Cerebellar nuclear complex (tissue), 1 donor: ENCODE results near the gene ZNF558.
A peak's percentile ranks its signal among the peaks of the same experiment; 100 is the strongest.

ENCODE experiments used
- DNase-seq, 2 experiments: peaks; one replicate each; lab custom pipeline; 2025; lab: John Stamatoyannopoulos, UW

ZNF558 gene

DNA sequence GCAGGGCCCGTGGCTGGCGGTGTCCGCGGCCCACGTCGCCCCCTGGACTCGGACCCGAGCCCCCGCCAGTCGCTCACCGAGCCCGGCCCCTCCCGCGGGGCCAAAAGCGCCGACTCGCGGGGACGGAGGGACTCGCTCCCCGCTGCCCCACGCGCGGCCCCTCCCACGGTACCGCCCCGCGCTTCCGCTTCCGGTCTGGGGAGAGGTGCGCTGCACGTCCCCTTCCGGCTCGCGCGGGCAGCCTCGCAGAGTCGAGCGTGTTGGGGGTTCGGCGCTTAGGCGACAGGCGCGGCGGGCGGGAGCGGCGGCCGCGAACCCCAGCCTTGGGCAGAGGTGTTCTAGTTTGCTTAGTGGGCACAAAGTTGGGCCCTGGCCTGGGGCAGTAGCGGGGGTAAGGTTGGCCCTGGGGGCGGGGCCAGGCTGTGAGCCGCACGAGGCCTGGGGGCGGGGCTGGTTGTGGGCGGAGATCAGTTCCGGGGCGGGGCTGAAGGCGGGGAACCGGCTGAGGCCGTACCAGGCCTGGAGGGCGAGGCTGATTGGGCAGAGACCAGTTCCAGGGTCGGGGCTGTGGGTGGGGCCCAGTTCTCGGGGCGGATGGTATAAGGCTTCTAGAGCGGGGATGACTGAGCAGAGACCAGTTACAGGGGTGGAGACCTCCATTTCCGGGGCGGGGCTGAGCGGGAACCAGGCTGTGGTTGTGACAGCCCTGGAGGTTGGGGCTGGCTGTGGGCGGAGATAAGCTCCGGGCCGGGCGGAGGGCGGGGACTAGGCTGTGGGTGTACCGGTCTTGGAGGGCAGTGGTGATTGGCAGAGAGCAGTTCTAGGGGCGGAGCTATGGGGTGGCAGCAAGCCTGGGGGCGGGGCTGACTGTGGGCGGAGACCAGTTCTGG lies at the start of gene ZNF558, which contains the start of gene MBD3L1:
Gene ZNF558, minus strand, starts transcription at position 173 of the 890 bp plus-strand sequence. CDS start 9,645 bp downstream, outside the sequence.
Gene MBD3L1, plus strand, starts transcription at position 246 of the 890 bp plus-strand sequence. CDS start 10,302 bp downstream, outside the sequence.
- DNase-seq, result peak; percentile 87 to 90

DNA sequence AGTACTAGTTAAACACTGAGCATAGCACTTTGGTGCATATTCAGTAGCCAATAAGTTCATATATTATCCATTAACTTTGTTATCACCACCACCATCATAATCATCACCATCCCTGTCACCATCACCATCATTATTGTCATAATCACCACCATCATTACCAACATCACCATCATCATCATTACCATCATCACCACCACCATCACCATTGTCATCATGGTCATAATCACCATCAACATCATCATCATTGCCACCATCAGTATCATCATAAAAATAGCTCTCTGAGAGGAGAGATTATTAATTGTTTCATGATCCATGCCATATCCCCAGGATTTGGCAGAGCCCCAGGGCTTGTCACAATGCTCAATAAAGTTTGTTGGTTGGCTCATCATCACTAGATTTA lies 49.4 kb upstream of the ZNF558 start:
- no peak for DNase-seq

DNA sequence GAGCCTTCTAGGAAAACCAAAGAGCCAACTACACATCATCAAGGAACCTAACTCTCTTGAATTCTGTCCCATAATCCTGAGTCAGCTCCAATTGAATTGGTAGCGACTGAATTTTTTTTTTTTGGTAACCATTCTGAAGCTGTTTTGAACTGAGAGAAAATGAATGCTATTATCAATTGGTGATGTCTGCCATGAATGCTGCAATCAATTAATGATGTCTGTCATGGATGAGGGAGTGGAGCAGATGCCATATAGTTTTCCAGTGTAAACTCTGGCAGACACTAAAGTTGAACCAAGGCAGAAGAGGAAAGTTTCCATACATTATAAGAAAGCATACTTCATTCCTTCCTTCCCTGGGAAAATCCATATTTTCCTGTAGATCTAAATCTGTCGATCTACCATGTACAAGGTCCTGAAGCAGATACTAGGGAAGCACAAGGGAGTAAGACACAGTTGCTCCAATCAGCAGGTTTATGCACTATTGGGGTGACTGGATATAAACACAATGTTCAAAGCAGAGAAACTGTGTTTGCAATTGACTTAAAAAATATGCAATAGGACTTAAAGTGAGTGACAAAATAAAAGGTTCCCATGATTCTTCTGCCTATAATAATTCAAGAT lies 48.9 kb upstream of the ZNF558 start:
- no peak for DNase-seq

DNA sequence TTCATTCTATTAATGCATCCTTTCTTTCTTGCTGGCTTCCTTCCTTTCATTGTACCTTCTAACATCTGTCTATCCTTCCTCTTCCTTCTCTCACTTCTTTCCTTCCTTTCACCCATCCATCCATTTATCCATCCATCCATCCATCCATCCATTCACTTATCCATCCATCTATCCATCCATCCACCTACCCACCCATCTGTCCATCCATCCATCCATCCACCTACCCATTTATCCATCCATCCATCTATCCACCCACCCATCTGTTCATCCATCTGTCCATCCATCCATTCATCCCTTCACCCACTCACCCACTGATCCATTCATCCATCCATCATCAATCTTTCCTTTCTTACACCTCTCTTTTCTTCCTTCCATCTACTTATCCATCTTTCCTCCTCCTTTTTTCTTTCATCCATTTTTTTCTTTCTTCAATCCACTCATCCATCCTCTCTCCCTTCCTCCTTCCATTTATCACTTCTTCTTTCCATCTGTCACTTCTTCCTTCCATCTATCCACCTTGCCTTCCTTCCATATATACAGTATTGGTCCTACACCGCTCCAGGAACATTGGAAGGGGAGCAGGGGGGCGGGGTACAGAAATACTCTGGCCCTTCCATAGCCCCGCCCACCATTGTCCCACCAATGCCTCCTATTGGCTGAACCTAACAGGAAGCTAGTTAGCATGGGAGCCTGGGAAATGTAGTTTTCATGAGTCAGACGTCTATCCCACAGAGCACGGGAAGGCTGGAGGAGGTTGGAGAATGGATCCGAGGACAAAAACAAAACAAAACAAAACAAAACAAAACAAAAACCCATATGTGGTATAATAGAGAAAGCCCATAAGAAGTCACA lies 46.0 kb upstream of the ZNF558 start:
- DNase-seq, result no peak

DNA sequence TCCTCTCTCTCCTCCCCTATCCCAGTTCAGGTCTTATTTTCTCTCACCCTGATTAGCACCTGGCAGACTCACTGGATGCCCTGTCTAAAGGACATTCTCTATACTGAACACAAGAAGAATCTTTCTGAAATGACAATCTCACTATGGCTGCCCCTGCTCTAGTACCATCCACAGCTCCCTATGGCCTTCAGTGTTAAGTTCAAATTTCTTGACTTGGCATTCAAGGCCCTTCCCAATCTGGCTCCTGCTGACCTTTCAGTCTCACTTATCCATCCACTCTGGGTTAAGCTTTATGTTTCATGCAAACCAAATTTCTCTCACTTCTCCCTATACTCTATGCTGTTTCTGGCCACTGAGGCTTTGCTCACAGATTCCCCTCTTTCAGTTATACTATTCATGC lies 34.2 kb upstream of the ZNF558 start:
- no peak for DNase-seq

DNA sequence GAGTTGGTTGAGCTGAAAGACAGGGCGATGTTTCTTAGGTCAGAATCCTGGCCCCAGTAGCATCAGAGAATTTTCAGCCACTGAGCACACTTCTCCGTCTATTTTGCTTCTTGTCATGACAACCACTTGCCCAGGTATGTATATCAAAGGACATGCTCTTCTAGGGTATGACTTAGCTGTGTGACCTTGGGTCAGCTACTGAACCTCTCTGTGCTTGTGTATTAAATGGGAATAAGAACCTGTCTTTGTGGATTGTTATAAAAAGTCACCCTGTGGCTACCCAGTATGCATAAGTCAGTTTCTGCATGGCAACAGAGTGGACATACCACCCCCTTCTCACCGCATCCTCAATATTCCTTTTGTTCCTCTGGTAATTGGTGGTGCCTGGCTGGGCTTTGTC lies 26.2 kb upstream of the ZNF558 start:
- DNase-seq, result no peak

DNA sequence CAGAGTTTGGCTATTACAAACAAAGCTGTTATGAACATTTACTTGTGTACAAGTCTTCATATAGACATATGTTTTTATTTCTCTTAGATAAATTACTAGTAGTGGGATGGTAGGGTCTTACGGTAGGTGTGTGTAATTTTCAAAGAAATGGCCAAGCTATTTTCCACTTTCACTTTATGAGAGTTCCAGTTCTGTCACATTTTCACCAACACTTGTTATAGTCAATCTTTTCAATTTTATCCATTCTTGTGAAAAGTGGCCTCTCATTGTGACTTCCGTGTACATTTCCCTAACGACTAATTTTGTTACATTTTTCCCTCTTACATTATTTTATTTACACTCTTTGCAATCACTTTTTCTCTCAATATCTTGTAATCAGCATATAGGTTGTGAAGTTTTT lies 18.4 kb upstream of the ZNF558 start:
- no peak for DNase-seq

DNA sequence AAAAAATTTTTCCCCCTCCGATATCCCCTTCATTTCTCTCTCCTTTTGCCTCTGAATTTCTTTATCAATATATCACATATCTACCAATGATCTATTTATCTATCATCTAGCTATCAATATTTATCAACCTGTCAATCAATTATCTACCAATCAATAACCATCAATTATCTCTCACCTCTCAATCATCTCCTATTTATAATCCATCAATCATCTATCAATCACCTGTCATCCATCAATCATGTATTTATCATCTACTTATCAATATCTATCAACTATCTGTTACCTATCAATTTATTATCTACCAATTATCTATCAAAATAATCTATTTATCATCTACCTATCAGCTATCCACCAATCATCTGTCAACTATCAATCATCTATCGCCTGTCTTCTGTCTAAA lies 17.1 kb upstream of the ZNF558 start:
- DNase-seq, result no peak

DNA sequence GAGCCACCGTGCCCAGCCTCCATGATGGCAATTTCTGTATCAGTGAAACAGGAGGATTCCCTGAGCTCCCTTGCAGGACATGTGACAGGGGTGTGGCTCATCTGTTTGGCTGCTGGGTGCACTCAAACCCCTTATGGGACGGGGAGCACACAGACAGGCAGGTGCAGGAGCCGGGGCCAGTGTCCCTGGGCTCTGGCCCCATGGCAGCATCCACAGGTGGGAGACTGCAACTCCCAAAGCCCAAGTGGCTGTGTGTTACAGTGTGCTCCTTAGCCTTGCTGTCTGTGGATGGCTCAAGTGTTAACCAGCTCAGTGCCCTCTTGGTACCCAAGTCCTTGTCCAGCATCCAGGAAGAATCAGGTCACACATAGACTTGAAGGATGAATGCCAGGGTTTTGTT lies 14.7 kb upstream of the ZNF558 start:
- DNase-seq, result no peak

DNA sequence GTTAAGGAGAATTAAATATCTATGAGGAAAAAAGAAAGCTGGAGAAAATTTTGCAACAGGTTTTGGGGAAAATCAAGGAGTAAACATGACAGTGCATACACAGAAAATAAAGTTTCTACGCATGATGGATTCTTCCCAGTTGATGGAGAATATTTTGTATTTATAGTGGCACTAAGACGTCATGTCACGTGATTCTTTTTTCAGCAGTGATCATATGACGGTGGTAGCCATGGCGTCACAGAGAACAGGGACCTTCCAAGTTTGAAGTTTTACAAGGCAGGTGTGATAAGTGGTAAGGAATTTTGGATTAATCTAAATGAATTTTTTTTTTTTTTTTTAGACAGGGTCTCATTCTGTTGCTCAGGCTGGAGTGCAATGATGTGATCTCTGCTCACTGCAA lies 8.6 kb upstream of the ZNF558 start:
- DNase-seq, result no peak

DNA sequence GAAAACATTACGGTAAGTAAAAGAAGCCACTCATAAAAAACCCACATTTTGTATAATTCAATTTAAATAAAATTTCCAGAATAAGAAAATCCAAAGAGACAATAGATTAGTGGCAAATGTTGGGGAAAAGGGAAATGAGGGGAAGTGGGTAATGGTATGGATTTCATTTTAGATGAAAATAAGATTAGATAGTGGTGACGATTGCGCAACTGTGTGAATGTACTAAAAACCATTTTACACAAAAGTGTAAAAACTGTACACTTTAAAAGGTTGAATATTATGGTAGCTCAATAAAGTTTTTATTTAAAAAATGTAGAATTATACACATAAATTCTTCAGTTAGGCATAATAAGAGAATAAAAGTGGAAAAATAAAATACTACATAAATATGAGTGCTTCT lies 3.8 kb upstream of the ZNF558 start:
- no peak for DNase-seq

DNA sequence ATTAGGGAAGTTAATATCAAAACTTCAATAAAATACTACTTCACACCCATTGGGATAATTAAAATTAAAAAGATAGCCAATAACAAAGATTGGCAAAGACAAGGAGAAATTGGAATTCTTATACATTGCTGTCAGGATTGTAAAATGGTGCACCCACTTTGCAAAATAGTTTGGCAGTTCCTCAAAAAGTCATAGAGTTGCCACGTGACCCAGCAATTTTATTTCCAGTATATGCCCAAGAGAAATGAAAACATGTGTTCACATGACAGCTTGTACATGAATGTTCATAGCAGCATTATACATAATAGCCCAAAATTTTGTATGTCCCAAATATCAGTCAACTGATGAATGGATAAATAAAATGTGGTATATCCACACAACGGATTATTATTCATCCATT lies 3.3 kb upstream of the ZNF558 start:
- no peak for DNase-seq

DNA sequence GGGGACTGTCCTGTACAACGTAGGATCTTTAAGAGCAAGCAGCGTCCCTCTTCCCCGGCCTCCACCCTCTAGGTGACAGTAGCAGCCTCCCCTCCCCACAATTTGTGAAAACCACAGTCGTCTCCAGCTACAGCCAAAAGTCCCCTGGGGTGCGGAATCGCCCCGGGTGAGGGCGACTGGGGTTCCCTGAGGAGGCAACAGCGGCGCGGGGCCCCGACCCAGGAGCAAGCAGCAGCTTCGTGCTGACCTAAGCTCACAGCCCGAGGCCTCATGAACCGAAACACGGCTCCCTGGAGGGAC lies 322 bp downstream of the ZNF558 start:
- DNase-seq, result no peak

DNA sequence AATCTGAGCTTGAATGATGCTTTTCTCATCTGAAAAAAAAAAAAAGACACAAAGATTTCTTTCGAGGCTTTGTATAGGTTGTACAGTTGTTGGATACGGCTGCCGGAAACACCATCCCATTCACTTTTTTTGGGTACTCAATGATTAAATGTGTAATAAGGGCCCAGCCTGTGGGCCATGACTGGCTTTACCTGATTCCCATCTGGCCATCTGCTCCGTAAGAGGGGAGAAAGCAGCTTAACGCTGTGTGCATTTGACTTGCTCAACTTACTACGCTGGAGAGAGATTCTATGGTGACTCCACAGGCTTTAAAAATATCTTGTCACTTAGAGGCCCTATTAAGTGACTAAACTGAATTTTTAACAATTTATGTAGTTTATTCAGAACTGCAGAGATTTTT lies 731 bp downstream of the ZNF558 start:
- no peak for DNase-seq

DNA sequence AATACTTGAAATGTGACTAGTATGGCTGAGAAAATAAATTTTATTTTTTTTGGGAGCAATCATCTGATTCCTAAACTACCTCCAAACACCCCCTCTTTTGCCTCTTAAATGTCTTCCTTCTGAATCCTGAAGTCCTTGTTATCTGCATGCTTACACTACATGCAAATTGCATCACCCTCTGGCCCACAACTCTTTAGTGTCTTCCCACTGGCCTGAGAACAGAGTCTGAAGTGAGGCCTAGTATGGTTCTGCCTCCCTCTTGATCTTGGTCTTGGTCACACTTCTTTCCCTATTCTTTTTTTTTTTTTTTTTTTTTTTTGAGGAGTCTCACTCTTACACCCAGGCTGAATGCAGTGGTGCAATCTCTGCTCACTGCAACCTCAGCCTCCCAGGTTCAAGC lies 4.8 kb downstream of the ZNF558 start:
- no peak for DNase-seq

DNA sequence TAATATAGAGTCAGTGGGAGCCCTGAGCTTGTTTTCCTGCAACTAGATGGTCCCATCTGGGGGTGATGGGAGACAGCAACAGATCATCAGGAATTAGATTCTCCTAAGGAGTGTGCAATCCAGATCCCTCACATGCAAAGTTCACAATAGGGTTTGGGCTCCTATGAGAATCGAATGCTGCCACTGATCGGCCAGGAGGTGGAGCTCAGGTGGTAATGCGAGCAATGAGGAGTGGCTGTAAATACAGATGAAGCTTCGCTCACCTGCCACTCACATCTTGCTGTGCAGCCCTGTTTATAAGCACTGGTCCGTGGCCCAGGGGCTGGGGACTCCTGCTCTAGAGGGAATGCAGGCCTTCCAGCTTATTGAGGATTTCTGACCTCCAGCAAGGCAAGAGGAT lies 5.7 kb downstream of the ZNF558 start:
- DNase-seq, result no peak

DNA sequence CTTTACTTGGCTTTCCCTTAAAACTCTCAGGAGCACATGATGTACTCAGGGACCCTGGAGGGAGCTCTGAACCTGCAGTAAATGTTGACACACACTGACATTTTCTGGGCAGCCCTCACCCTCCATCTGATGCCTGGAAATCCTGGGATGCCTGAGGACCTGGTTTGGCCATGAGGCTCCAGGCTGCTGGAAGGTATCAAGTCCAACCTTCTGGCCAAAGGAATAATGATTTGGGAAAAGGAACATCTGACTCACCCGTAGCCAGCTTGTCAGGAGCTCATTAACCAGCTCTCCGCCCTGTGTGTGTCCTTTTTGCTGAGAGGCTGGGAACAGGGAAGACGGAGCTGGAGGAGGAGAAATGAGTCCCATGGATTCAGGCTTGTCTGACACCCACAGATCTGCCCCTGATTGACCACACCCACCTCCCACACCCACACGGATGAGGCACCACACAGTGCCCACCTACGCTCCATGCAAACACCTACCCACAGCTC lies 10.3 kb downstream of the ZNF558 start:
- DNase-seq, result no peak

DNA sequence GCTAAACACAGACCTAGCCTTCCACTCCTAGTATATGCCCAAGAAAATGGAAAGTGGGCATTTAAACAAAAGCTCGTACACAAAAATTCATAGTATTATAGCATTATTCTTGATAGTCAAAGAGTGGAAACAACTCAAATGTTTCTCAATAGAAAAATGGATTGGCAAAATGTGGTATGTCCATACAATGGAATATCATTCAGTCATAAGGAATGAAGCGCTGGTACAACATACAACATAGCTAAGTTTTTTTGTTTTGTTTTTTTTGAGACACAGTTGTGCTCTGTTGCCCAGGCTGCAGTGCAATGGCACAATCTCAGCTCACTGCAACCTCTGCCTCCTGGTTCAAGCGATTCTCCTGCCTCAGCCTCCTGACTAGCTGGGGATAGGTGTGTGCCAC lies 11.9 kb downstream of the ZNF558 start:
- DNase-seq, result no peak

DNA sequence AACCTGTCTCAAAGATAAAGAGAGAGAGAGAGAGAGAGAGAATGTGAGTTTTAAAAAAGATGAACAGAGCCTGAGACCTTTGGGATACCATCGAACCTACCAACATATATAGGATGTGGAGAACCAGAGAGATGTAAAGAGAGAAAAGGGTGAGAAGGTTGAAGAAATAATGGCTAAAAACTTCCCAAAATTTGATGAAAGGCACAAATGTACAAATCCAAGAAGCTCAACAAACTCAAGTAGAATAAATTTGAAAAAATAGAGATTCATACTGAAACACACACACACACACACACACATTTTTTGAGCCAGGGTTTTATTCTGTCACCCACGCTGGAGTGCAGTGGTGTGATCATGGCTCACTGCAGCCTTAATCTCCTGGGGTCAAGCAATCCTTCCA lies 16.3 kb downstream of the ZNF558 start:
- no peak for DNase-seq

DNA sequence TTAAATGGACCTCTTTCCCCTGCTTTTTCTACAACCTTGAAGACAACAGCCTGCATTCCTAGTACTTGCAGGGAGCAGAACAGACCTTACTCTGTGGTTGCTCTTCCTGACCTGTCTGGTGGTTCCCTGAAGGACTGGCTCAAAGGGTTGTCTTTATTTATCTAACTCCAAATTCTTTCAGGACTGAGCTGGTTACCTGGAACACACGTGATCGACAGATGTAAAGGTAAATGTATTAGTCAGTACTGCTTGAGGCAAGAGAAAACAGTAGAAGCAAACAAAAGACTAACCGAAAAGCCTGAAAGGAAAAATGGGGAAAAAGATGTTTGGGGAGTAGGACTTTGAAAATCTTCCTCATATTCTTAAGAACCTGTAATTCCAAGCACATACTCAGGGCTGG lies 17.9 kb downstream of the ZNF558 start:
- no peak for DNase-seq

DNA sequence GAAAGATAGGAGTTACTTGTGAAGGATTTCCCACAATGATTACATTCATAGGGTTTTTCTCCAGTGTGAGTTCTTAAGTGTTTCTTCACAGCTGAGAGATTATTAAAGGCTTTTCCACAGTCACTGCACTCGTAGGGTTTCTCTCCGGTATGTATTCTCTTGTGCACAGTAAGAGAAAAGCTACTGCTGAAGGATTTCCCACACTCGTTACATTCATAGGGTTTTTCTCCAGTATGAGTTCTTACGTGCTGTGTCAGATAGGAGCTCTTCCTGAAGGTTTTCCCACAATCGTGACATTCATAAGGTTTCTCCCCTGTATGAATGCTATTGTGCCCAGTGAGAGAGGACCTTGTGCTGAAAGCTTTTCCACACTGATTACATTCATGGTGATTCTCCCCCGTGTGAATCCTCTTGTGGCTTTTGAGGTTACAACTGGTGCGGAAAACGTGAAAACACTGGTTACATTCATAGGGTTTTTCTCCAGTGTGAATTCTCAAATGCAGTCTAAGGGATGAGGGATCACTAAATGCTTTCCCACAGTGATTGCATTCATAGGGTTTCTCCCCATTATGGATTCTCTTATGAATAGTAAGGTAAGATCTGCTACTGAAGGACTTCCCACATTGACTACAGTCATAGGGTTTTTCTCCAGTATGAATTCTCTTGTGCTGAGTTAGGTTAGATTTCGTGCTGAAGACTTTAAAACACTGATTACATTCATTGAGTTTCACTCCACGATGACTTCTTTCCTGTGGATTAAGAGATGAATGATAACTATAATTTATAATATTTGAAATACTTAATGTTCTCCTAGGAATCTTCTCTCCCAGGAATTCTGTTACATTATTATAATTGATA lies 20.6 kb downstream of the ZNF558 start:
- no peak for DNase-seq

DNA sequence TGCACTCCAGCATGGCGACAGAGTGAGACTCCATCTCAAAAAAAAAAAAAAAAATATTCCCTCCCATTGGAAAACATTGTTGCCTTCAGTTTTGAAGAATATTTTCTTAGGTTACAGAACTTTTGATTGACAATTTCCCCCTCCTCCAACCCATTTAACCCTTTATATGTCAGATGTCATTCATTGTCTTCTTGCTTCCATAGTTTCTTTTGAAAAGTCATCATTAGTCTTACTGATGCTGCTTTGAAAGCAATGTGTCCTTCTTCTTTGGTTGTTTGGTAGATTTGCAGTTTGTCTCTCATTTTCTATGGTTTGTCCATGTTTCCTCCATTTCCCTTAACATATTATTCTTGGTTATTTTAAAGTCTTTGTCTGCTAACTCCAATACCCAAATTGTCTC lies 25.4 kb downstream of the ZNF558 start:
- DNase-seq, result no peak
